Keratinocyte (primary cell): ENCODE results near the gene ZC3H8. TPM values are rescaled to one million over a fixed set of nuclear protein-coding genes. Genes with fewer than 3 reads are reported as not detected.

Experiments
- DNase-seq: peaks from one replicate; pipeline ENCODE4 v3.0.0-alpha.2; 2011; ENCODE audit warnings: low read depth, missing footprints, low spot score
- FAIRE-seq: peaks from 2 replicates; lab custom pipeline; 2011; peaks lifted over from hg19 to GRCh38; lab: Jason Lieb, UNC
- H2AFZ ChIP-seq: 2 replicates; pipeline ENCODE4 v1.6.0; 2012; ENCODE audit warnings: low read length, control low read depth, inconsistent platforms; ENCODE audit not compliant: control insufficient read depth
- H3K27ac ChIP-seq: 2 replicates; pipeline ENCODE4 v1.5.1; 2011; ENCODE audit warnings: low read length; ENCODE audit not compliant: control insufficient read depth, insufficient read depth
- H3K27me3 ChIP-seq: 3 replicates; pipeline ENCODE4 v1.6.0; 2011; ENCODE audit warnings: low read length; ENCODE audit not compliant: control insufficient read depth, insufficient read depth; ENCODE audit errors: extremely low read depth
- H3K36me3 ChIP-seq, 2 experiments: 2 replicates in 1 of 2; 3 replicates in 1 of 2; pipeline ENCODE4 v1.5.1; 2011; ENCODE audit warnings: low read length in 2 of 2, mild to moderate bottlenecking in 1 of 2; ENCODE audit not compliant: control insufficient read depth in 2 of 2, insufficient read depth in 2 of 2; ENCODE audit errors: extremely low read depth in 1 of 2
- H3K4me1 ChIP-seq: 3 replicates; pipeline ENCODE4 v1.5.1; 2011; ENCODE audit warnings: low read length; ENCODE audit not compliant: control insufficient read depth, insufficient read depth; ENCODE audit errors: extremely low read depth
- H3K4me2 ChIP-seq: 3 replicates; pipeline ENCODE4 v1.6.0; 2011; ENCODE audit warnings: low read depth, low read length; ENCODE audit not compliant: control insufficient read depth, insufficient read depth; ENCODE audit errors: extremely low read depth
- H3K4me3 ChIP-seq, 3 experiments: fragments of 200-600 bp in 1 of 3; sonication (generic) in 1 of 3; 2 replicates in 2 of 3; 3 replicates in 1 of 3; pipeline ENCODE4 v1.5.1; 2011 to 2016; ENCODE audit warnings: low read length in 3 of 3, mild to moderate bottlenecking in 3 of 3, control low read depth in 2 of 3, inconsistent platforms in 1 of 3, low read depth in 1 of 3, mixed read lengths in 1 of 3, mixed run types in 1 of 3, moderate library complexity in 1 of 3; ENCODE audit not compliant: control insufficient read depth in 2 of 3, insufficient read depth in 2 of 3; ENCODE audit errors: extremely low read depth in 1 of 3
- H3K79me2 ChIP-seq: 2 replicates; pipeline ENCODE4 v1.6.0; 2012; ENCODE audit warnings: low read length; ENCODE audit not compliant: control insufficient read depth, insufficient read depth
- H3K9ac ChIP-seq: 3 replicates; pipeline ENCODE4 v1.6.0; 2011; ENCODE audit warnings: low read length; ENCODE audit not compliant: control insufficient read depth, insufficient read depth; ENCODE audit errors: extremely low read depth
- H3K9me1 ChIP-seq: 3 replicates; pipeline ENCODE4 v1.6.0; 2011; ENCODE audit warnings: low read length; ENCODE audit not compliant: control insufficient read depth, insufficient read depth; ENCODE audit errors: extremely low read depth
- H3K9me3 ChIP-seq: 2 replicates; pipeline ENCODE4 v1.5.1; 2012; ENCODE audit warnings: low read depth, low read length; ENCODE audit not compliant: control insufficient read depth
- H4K20me1 ChIP-seq: 3 replicates; pipeline ENCODE4 v1.6.0; 2011; ENCODE audit warnings: low read length; ENCODE audit not compliant: control insufficient read depth, insufficient read depth; ENCODE audit errors: extremely low read depth
- CTCF ChIP-seq, 3 experiments: IDR thresholded peaks in 1 of 3; conservative IDR thresholded peaks in 1 of 3; optimal IDR thresholded peaks in 1 of 3; 2 replicates in 2 of 3; 3 replicates in 1 of 3; pipeline versions ENCODE3 to v1.5.1; 2011; ENCODE audit warnings: low read length in 3 of 3, mild to moderate bottlenecking in 3 of 3, moderate library complexity in 2 of 3, control low read depth in 1 of 3, inconsistent platforms in 1 of 3; ENCODE audit not compliant: insufficient read depth in 2 of 3; ENCODE audit errors: extremely low read depth in 1 of 3
- EZH2 ChIP-seq: IDR thresholded peaks from one replicate; pipeline ENCODE4 v1.6.1; 2012; ENCODE audit warnings: inconsistent platforms, mild to moderate bottlenecking, low read length, moderate library complexity
- dilution Hi-C: fragments of 300-500 bp; cut with MboI; formaldehyde crosslinking; loops from one replicate; pipeline ENCODE4 v1.7.0; 2020; ENCODE audit warnings: low sequenced_read_pairs; ENCODE audit not compliant: extremely low pct_ligation_motif_present
- polyA plus RNA-seq, 5 experiments: library from polyadenylated mRNA; depleted of rRNA in 3 of 5; stranded (reverse) in 3 of 5; stranded (forward) in 1 of 5; unstranded in 1 of 5; fragments of >200 nt; gene quantifications; 1 replicate in 1 of 5; 2 replicates in 3 of 5; 3 replicates in 1 of 5; pipeline versions ENCODE4 v1.2.1 to v1.2.3, GENCODE V29; 2011 to 2012; ENCODE audit warnings: missing spikeins in 2 of 5, low read depth in 1 of 5, low replicate concordance in 1 of 5

Gene ZC3H8
- polyA plus RNA-seq, 1 donor (not counting 4 experiments of a cell fraction or from before 2014, with no cell fraction given), result 11.4 TPM

- Histone ChIP-seq H3K4me1 (no peaks in the 10 kb centered on the region), H2AFZ (no peak overlapping the region), H3K4me2 (no peak overlapping the region), H3K9ac (no peak overlapping the region), H4K20me1 (no peaks in the 10 kb centered on the region), H3K79me2 (no peaks in the 10 kb centered on the region), H3K9me3 (no peaks in the 10 kb centered on the region), H3K36me3 (no peaks in the 10 kb centered on the region), H3K27me3 (no peaks in the 10 kb centered on the region), H3K4me3 (no peak overlapping the region), H3K9me1 (no peaks in the 10 kb centered on the region), H3K27ac (no peak overlapping the region)
- dilution Hi-C loops, result no loop called here
- no peak for FAIRE-seq
- no peak for TF ChIP-seq CTCF (optimal IDR thresholded peaks at IDR 0.05 in 1 of 3, IDR thresholded peaks at IDR 0.05 in 1 of 3, conservative IDR thresholded peaks at IDR 0.05 in 1 of 3; ENCODE audit: extremely low read depth in 1 of 3, insufficient read depth in 2 of 3, low read length in 3 of 3)
- TF ChIP-seq EZH2, result no peak
- no peak for DNase-seq
These were observed 84.3 kb downstream of the ZC3H8 start for GRCh38 chr2:112170495-112170894.

GRCh38 chr2:112168422-112169124 lies 86.3 kb downstream of the ZC3H8 start:
- H3K79me2 ChIP-seq, result no peaks in the 10 kb centered on the region
- dilution Hi-C loops, result no loop called here
- no peak for DNase-seq
- no peaks in the 10 kb centered on the region for H3K4me1 ChIP-seq
- H4K20me1 ChIP-seq, result no peaks in the 10 kb centered on the region
- no peaks in the 10 kb centered on the region for H3K9me1 ChIP-seq
- H3K4me3 ChIP-seq, result no peak overlapping the region
- H3K9ac ChIP-seq, result no peak overlapping the region
- no peak overlapping the region for H3K4me2 ChIP-seq
- no peaks in the 10 kb centered on the region for H3K9me3 ChIP-seq
- no peak overlapping the region for H2AFZ ChIP-seq
- H3K27ac ChIP-seq, result no peak overlapping the region
- H3K36me3 ChIP-seq, result no peaks in the 10 kb centered on the region
- TF ChIP-seq CTCF (optimal IDR thresholded peaks at IDR 0.05 in 1 of 3, IDR thresholded peaks at IDR 0.05 in 1 of 3, conservative IDR thresholded peaks at IDR 0.05 in 1 of 3; ENCODE audit: extremely low read depth in 1 of 3, insufficient read depth in 2 of 3, low read length in 3 of 3), result no peak
- TF ChIP-seq EZH2, result no peak
- FAIRE-seq, result no peak
- no peaks in the 10 kb centered on the region for H3K27me3 ChIP-seq
